PFSK-1 (cell line): ENCODE data around the gene ITPA.

ENCODE experiments used
- FOXP2 ChIP-seq: optimal IDR thresholded peaks from 2 replicates; pipeline ENCODE3; 2011; ENCODE audit warnings: borderline replicate concordance, control low read depth, inconsistent platforms; ENCODE audit not compliant: insufficient read depth; ENCODE audit errors: extremely low read length, extremely low read depth
- POLR2AphosphoS5 ChIP-seq: IDR thresholded peaks from 2 replicates; pipeline ENCODE4 v1.6.1; 2012; ENCODE audit warnings: low read depth, mild to moderate bottlenecking, control low read depth, low read length, moderate library complexity
- REST ChIP-seq, 2 experiments: IDR thresholded peaks; 2 replicates each; pipeline versions ENCODE4 v1.6.1 to v1.8.0; 2011 to 2012; ENCODE audit warnings: low read depth in 2 of 2, low read length in 2 of 2, control low read depth in 1 of 2, inconsistent platforms in 1 of 2, mild to moderate bottlenecking in 1 of 2, moderate library complexity in 1 of 2; ENCODE audit not compliant: insufficient read depth in 1 of 2
- SIN3A ChIP-seq: IDR thresholded peaks from 2 replicates; pipeline ENCODE4 v1.6.1; 2012; ENCODE audit warnings: mild to moderate bottlenecking, low read length, moderate library complexity, borderline replicate concordance; ENCODE audit not compliant: insufficient read depth
- TAF1 ChIP-seq: IDR thresholded peaks from 2 replicates; pipeline ENCODE4 v1.6.1; 2012; ENCODE audit warnings: low read length, control low read depth, borderline replicate concordance; ENCODE audit not compliant: insufficient read depth

ITPA gene

GRCh38 chr20:3172126-3172932, 37.0 kb upstream of the ITPA start:
- TF ChIP-seq POLR2AphosphoS5 (no peak), TAF1 (no peak), SIN3A (no peak), REST (IDR thresholded peaks at IDR 0.05; ENCODE audit: insufficient read depth in 1 of 2, low read depth in 2 of 2, low read length in 2 of 2) (no peak), FOXP2 (no peak)

- TF ChIP-seq SIN3A (no peak), FOXP2 (peak; percentile 31)
These were observed 36.2 kb upstream of the ITPA start, which contains the start of gene LZTS3 for GRCh38 chr20:3172933-3173609. Gene LZTS3, minus strand, starts transcription at chr20:3173549. Its CDS starts 6,386 bp downstream, at chr20:3167163.

GRCh38 chr20:3173610-3174441, 35.5 kb upstream of the ITPA start:
- TF ChIP-seq POLR2AphosphoS5, result peak; percentile 34; the same call in 1 of the 2 replicates
- no peak for TF ChIP-seq TAF1
- peak; percentile 9 for TF ChIP-seq FOXP2

- no peak for TF ChIP-seq SIN3A
- no peak for TF ChIP-seq TAF1
- no peak for TF ChIP-seq POLR2AphosphoS5
- TF ChIP-seq FOXP2, result no peak
- no peak for TF ChIP-seq REST (IDR thresholded peaks at IDR 0.05; ENCODE audit: insufficient read depth in 1 of 2, low read depth in 2 of 2, low read length in 2 of 2)
These were observed 34.6 kb upstream of the ITPA start for GRCh38 chr20:3174442-3175261.

- TF ChIP-seq POLR2AphosphoS5, result no peak
- no peak for TF ChIP-seq FOXP2
- no peak for TF ChIP-seq SIN3A
- TF ChIP-seq TAF1, result no peak
- no peak for TF ChIP-seq REST (IDR thresholded peaks at IDR 0.05; ENCODE audit: insufficient read depth in 1 of 2, low read depth in 2 of 2, low read length in 2 of 2)
These were observed 34.0 kb upstream of the ITPA start for GRCh38 chr20:3175270-3175669.
